AG04450 (cell line): ENCODE data around the gene NKTR. TPM values are rescaled to one million over a fixed set of nuclear protein-coding genes. Genes with fewer than 3 reads are reported as not detected.

Experiments
- CTCF ChIA-PET: fragments of 300-600, 350-600 bp; formaldehyde crosslinking; extraction: SDS; loops from one replicate; lab custom pipeline; 2022; ENCODE audit warnings: antibody characterized with exemption, inconsistent platforms; lab: Charles Lee
- POLR2A ChIA-PET: fragments of 350-600 bp; formaldehyde crosslinking; extraction: SDS; loops from one replicate; lab custom pipeline; 2021; ENCODE audit warnings: antibody characterized with exemption, inconsistent platforms; lab: Yijun Ruan, JAX
- DNase-seq: peaks from one replicate; pipeline ENCODE4 v3.0.0-alpha.2; 2011; ENCODE audit warnings: low read depth, low spot score
- H3K27ac ChIP-seq: one replicate; pipeline ENCODE4 v1.5.1; 2012; ENCODE audit warnings: low read depth, low read length, control low read depth
- H3K27me3 ChIP-seq: one replicate; pipeline ENCODE4 v1.6.0; 2012; ENCODE audit warnings: low read length; ENCODE audit not compliant: control insufficient read depth, insufficient read depth
- H3K4me3 ChIP-seq: 2 replicates; pipeline ENCODE4 v1.5.1; 2011; ENCODE audit warnings: mild to moderate bottlenecking, low read depth, low read length, control low read depth
- H3K9me3 ChIP-seq: 2 replicates; pipeline ENCODE4 v1.5.1; 2012; ENCODE audit warnings: low read length; ENCODE audit not compliant: control insufficient read depth, insufficient read depth
- CTCF ChIP-seq: IDR thresholded peaks from 2 replicates; pipeline ENCODE4 v1.5.1; 2011; ENCODE audit warnings: low read depth, low read length, control low read depth, inconsistent platforms
- polyA plus RNA-seq: library from polyadenylated mRNA; depleted of rRNA; stranded (reverse); fragments of >200 nt; gene quantifications from 2 replicates; pipeline ENCODE4 v1.2.3, GENCODE V29; 2011

The NKTR gene
- polyA plus RNA-seq, 1 experiment, result 56.2 TPM

DNA sequence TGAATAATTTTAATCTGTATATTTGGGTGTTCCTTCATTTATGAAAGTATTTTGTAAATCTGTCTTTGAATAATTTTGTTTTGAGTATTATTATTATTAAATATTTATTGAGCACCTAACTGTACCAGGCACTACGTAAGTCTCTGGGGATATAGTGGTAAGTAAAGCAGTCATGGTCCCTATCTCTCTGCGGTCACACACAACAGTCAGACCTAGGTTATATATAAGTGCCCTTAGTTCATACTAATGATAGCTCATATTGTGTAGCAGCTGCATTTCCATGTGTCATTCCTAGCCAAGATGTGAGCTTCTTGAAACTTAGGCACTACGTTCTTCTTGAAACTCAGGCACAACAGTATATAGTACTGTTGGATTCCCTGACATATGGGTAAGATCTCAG, 12.4 kb downstream of the NKTR start:
- no peak for DNase-seq
- H3K9me3 ChIP-seq, result no peaks in the 10 kb centered on the region
- TF ChIP-seq CTCF, result no peak
- POLR2A ChIA-PET, result interaction anchor here (1.2 kb wide), 1 partner anchor 13 kb away, joined by 3 read pairs; no protein-coding TSS in a partner anchor
- no peaks in the 10 kb centered on the region for H3K27me3 ChIP-seq
- CTCF ChIA-PET, result interaction anchor here (0.6 to 2.4 kb wide), 7 partner anchors 8 to 38 kb away, joined by 3 to 14 read pairs (median 3); no protein-coding TSS in a partner anchor
- H3K27ac ChIP-seq, result no peak overlapping the region
- no peak overlapping the region for H3K4me3 ChIP-seq

- TF ChIP-seq CTCF, result peak; percentile 48
- POLR2A ChIA-PET, result interaction anchor here (1.2 kb wide), 1 partner anchor 13 kb away, joined by 3 read pairs; no protein-coding TSS in a partner anchor
- H3K27me3 ChIP-seq, result no peaks in the 10 kb centered on the region
- no peak overlapping the region for H3K4me3 ChIP-seq
- DNase-seq, result no peak
- no peak overlapping the region for H3K27ac ChIP-seq
- CTCF ChIA-PET, result interaction anchor here (0.7 to 2.4 kb wide), 8 partner anchors 9 to 35 kb away, joined by 3 to 14 read pairs (median 4); partner anchors contain the start of gene SS18L2
- no peaks in the 10 kb centered on the region for H3K9me3 ChIP-seq
Measured at GRCh38 chr3:42613462-42613861, 13.0 kb downstream of the NKTR start.

DNA sequence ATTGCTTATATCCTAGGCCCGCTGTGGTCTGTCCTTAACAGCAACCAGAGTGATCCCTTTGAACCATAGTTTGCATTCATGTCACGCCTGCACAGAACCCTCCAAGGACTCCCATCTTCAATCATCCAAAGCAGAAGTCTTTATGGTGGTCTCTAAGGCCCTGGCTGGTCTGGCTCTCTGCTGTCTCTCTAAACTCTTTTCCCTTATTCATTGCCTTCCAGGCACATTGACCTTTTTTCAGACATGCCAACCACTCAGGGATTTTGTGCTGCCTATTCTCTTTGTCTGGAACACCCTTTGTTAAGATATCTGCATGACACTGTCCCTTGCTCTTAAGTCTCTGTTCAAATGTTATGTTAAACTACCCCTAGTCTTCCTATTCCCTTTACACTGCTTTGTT, 31.1 kb downstream of the NKTR start:
- H3K9me3 ChIP-seq, result no peaks in the 10 kb centered on the region
- TF ChIP-seq CTCF, result no peak
- H3K27ac ChIP-seq, result no peak overlapping the region
- H3K27me3 ChIP-seq, result no peaks in the 10 kb centered on the region
- no peak for DNase-seq
- ChIA-PET CTCF (no interaction called here), POLR2A (no interaction called here)
- no peak overlapping the region for H3K4me3 ChIP-seq

DNA sequence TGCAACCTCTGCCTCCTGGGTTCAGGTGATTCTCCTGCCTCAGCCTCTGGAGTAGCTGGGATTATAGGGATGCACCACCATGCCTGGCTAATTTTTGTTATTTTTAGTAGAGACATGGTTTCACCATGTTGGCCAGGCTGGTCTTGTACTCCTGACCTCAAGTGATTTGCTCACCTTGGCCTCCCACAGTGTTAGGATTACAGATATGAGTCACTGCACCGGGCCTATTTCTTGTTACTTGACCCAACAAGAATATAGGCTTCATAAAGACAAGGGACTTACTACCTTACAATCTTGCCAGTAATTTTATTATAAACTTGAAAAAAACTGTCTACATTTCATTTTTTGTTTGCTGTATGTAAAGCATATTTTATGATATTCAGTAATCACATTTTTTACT, 31.7 kb downstream of the NKTR start:
- Histone ChIP-seq H3K9me3 (no peaks in the 10 kb centered on the region), H3K27me3 (no peaks in the 10 kb centered on the region), H3K4me3 (no peak overlapping the region), H3K27ac (no peak overlapping the region)
- ChIA-PET CTCF (no interaction called here), POLR2A (no interaction called here)
- no peak for DNase-seq
- TF ChIP-seq CTCF, result no peak

- Histone ChIP-seq H3K4me3 (no peak overlapping the region), H3K27ac (no peak overlapping the region), H3K27me3 (no peaks in the 10 kb centered on the region), H3K9me3 (no peaks in the 10 kb centered on the region)
- DNase-seq, result no peak
- POLR2A ChIA-PET, result interaction anchor here (0.6 to 0.8 kb wide), 2 partner anchors 17 to 43 kb away, joined by 3 read pairs; no protein-coding TSS in a partner anchor
- TF ChIP-seq CTCF, result no peak
- CTCF ChIA-PET, result interaction anchor here (0.9 kb wide), 2 partner anchors 17 to 85 kb away, joined by 3 to 4 read pairs; no protein-coding TSS in a partner anchor
Measured at GRCh38 chr3:42633544-42633943, 33.1 kb downstream of the NKTR start.
